C4-2B (cell line): ENCODE measurements around the gene SYT8.

Experiments used
- H3K27ac ChIP-seq: fragments of 450-650 bp; 2 replicates; pipeline ENCODE4 v1.5.1; 2017
- CTCF ChIP-seq: fragments of 450-650 bp; conservative IDR thresholded peaks from 2 replicates; pipeline ENCODE4 v1.5.1; 2017; ENCODE audit warnings: mild to moderate bottlenecking
- ZFX ChIP-seq: fragments of 450-650 bp; IDR thresholded peaks from 2 replicates; pipeline ENCODE4 v1.6.1; 2017

The SYT8 gene

GRCh38 chr11:1825785-1826451 lies 8.9 kb upstream of the SYT8 start:
- TF ChIP-seq ZFX: no peak
- no peak for TF ChIP-seq CTCF
- no peak overlapping the region for H3K27ac ChIP-seq

DNA sequence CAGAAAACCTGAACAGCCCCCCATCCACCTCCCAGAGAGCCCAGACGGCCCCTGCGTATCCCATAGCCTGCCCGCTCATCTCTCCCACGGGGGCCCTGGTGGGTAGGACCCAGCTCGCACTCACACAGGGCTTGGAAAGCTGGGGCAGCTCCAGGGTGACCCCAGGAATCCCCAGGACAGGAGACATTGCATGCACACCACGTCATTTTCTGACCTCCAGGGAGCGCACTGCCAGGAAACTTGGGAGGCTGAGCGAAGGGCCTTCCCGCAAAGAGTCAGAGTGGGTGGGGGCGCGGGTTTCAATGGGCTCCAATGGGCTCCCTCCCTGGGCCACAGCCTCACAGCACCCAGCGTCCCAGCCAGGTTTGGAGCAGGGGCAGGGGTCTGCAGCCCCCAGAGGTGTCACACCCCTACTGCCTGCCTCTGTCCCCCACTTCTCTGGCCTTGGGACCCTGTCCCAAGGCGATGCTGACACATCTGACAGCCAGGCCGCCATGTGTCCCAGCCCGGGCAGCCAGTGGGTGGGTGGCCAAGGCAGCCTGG lies 8.2 kb upstream of the SYT8 start:
- TF ChIP-seq CTCF: peak; percentile 19
- TF ChIP-seq ZFX: no peak
- no peak overlapping the region for H3K27ac ChIP-seq

- TF ChIP-seq CTCF: no peak
- TF ChIP-seq ZFX: no peak
Observed at GRCh38 chr11:1827095-1827813, 7.5 kb upstream of the SYT8 start.

DNA sequence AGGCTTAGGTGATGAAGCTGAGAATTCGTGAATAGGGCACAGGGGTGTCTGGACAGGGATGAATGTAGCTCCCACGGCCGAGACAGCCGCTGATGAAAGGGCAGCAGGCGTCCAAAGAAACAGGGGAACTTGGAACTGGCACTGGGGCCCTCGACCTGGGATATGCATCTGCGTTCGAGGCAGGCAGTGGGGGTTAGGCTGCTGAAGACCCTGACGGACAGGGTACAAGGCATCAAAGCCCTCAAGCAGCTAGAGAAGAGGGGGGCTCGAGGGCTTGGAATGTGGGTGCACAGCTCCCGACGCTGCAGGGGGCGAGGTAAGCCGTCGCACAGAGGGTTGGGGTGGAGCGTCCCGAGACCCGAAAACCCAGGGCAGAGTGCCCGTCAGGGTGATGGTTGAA lies 6.9 kb upstream of the SYT8 start:
- TF ChIP-seq CTCF: no peak
- no peak for TF ChIP-seq ZFX

More at GRCh38 chr11:1827095-1827813, 7.5 kb upstream of the SYT8 start:
- no peak overlapping the region for H3K27ac ChIP-seq

GRCh38 chr11:1828542-1828941 lies 6.2 kb upstream of the SYT8 start:
- TF ChIP-seq ZFX: no peak
- TF ChIP-seq CTCF: no peak
- no peak overlapping the region for H3K27ac ChIP-seq

More for the DNA sequence above, 6.9 kb upstream of the SYT8 start:
- no peak overlapping the region for H3K27ac ChIP-seq

GRCh38 chr11:1829039-1829820 lies 5.6 kb upstream of the SYT8 start:
- H3K27ac ChIP-seq: no peak overlapping the region
- TF ChIP-seq ZFX: no peak
- TF ChIP-seq CTCF: no peak

DNA sequence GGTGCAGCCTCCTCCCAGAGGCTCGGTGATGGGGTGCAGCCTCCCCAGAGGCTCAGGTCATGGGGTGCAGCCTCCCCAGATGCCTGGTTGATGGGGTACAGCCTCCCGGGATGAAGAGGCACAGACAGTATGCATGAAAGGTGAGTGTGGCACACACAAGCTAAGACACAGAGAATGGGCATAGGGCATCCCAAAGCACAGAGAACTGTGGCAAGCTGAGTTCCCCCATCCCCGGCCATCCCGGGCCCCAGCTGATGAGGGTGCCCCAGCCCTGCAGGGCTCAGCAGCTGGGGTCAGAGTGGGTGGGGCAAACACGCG lies 4.8 kb upstream of the SYT8 start:
- H3K27ac ChIP-seq: no peak overlapping the region
- no peak for TF ChIP-seq CTCF
- TF ChIP-seq ZFX: no peak
